CD4-positive, alpha-beta T cell (primary cell): ENCODE results near the gene CGREF1. TPM values are rescaled to one million over a fixed set of nuclear protein-coding genes. Genes with fewer than 3 reads are reported as not detected.

ENCODE experiments used
- ATAC-seq: fragments of 200-7000 bp; cut with Tn5 transposase; one replicate; pipeline ENCODE4 v1.10.0; 2022; ENCODE audit warnings: mild to moderate bottlenecking; ENCODE audit not compliant: poor library complexity
- CTCF ChIA-PET: fragments of 350-600 bp; sonication (Branson Sonifier 250); formaldehyde crosslinking; loops from one replicate; lab custom pipeline; 2021; ENCODE audit warnings: antibody characterized with exemption, inconsistent platforms; lab: Charles Lee
- POLR2A ChIA-PET: fragments of 350-600 bp; sonication (Branson Sonifier 250); formaldehyde crosslinking; loops from one replicate; lab custom pipeline; 2021; ENCODE audit warnings: antibody characterized with exemption, inconsistent platforms; lab: Charles Lee
- DNase-seq, 14 experiments: peaks; one replicate each; pipeline ENCODE4 v3.0.0-alpha.2; 2013 to 2020; ENCODE audit warnings: mixed read lengths in 2 of 14
- H3K27ac ChIP-seq, 2 donors: one replicate each; pipeline versions ENCODE4 v1.5.1 to v1.7.0; 2013; ENCODE audit warnings: low read length in 2 of 2, low read depth in 1 of 2, mild to moderate bottlenecking in 1 of 2
- H3K27me3 ChIP-seq, 2 experiments: 1 replicate in 1 of 2; 2 replicates in 1 of 2; pipeline versions ENCODE4 v1.6.1 to v1.7.0; 2013; ENCODE audit warnings: low read length in 2 of 2, control low read depth in 1 of 2, mild to moderate bottlenecking in 1 of 2, moderate library complexity in 1 of 2; ENCODE audit not compliant: insufficient read depth in 2 of 2, control insufficient read depth in 1 of 2
- H3K36me3 ChIP-seq: one replicate; pipeline ENCODE4 v1.6.1; 2013; ENCODE audit warnings: low read length, control low read depth; ENCODE audit not compliant: insufficient read depth
- H3K4me1 ChIP-seq: one replicate; pipeline ENCODE4 v1.6.1; 2013; ENCODE audit warnings: low read length, control low read depth; ENCODE audit not compliant: insufficient read depth
- H3K4me3 ChIP-seq: one replicate; pipeline ENCODE4 v1.5.1; 2013; ENCODE audit warnings: mild to moderate bottlenecking, low read length, moderate library complexity
- H3K9me3 ChIP-seq, 2 experiments: 1 replicate in 1 of 2; 2 replicates in 1 of 2; pipeline versions ENCODE4 v1.6.1 to v1.7.0; 2013; ENCODE audit warnings: low read length in 2 of 2, mild to moderate bottlenecking in 2 of 2, control low read depth in 1 of 2, moderate library complexity in 1 of 2; ENCODE audit not compliant: control insufficient read depth in 1 of 2, insufficient read depth in 1 of 2
- H3K27ac Mint-ChIP-seq: one replicate; pipeline ENCODE4 v1.8.0; 2020; ENCODE audit warnings: mixed read lengths
- H3K27me3 Mint-ChIP-seq: one replicate; pipeline ENCODE4 v1.8.0; 2021; ENCODE audit warnings: mixed read lengths
- H3K36me3 Mint-ChIP-seq: one replicate; pipeline ENCODE4 v1.8.0; 2021; ENCODE audit warnings: low read depth, mixed read lengths
- H3K4me1 Mint-ChIP-seq: one replicate; pipeline ENCODE4 v1.8.0; 2021; ENCODE audit warnings: low read depth, mixed read lengths
- H3K4me3 Mint-ChIP-seq: one replicate; pipeline ENCODE4 v1.8.0; 2020; ENCODE audit warnings: mild to moderate bottlenecking, mixed read lengths
- H3K9me3 Mint-ChIP-seq: one replicate; pipeline ENCODE4 v1.8.0; 2020; ENCODE audit warnings: mixed read lengths
- intact Hi-C, 2 experiments: fragments of 100-400 bp; cut with DNase I in 1 of 2; cut with micrococcal nuclease in 1 of 2; formaldehyde crosslinking; loops; one replicate each; pipeline versions ENCODE4 v1.15.1 to v1.9.0; 2023 to 2025; cut with DNase I, micrococcal nuclease
- total RNA-seq, 174 experiments: library from RNA in 2 of 174; stranded (reverse) in 2 of 174; gene quantifications; one replicate each; pipeline ENCODE4 v1.2.3 and lab custom pipeline; 2021 to 2026
- TF ChIP-seq, protein P1 (sequence below): fragments of 200-600 bp; IDR thresholded peaks from one replicate; pipeline ENCODE4 v1.8.0; 2022; ENCODE audit warnings: antibody characterized with exemption, mild to moderate bottlenecking

The CGREF1 gene
- total RNA-seq, 2 experiments from 2014 or later, result not detected

- Mint-ChIP-seq H3K4me1 (peaks cover 11% of the 10 kb centered on the region), H3K27ac (no peak overlapping the region), H3K27me3 (no peaks in the 10 kb centered on the region), H3K4me3 (no peak overlapping the region), H3K9me3 (no peaks in the 10 kb centered on the region), H3K36me3 (peaks cover 7% of the 10 kb centered on the region)
- Histone ChIP-seq H3K4me3 (no peak overlapping the region), H3K27ac (no peak overlapping the region), H3K4me1 (peaks cover 9% of the 10 kb centered on the region), H3K9me3 (no peaks in the 10 kb centered on the region), H3K27me3 (no peaks in the 10 kb centered on the region), H3K36me3 (peaks cover 2% of the 10 kb centered on the region)
- ChIA-PET POLR2A (no interaction called here), CTCF (interaction anchor here (0.8 to 1.8 kb wide), 3 partner anchors 92 to 204 kb away, joined by 3 to 9 read pairs (median 4); no protein-coding TSS in a partner anchor)
- intact Hi-C loops, result loop anchor here in 1 of 2 experiments (1.0 to 5.0 kb wide), 3 partner anchors 92 to 583 kb away; no protein-coding TSS in a partner anchor
- ATAC-seq (no peak), DNase-seq (no peak)
- TF ChIP-seq, protein P1, sequence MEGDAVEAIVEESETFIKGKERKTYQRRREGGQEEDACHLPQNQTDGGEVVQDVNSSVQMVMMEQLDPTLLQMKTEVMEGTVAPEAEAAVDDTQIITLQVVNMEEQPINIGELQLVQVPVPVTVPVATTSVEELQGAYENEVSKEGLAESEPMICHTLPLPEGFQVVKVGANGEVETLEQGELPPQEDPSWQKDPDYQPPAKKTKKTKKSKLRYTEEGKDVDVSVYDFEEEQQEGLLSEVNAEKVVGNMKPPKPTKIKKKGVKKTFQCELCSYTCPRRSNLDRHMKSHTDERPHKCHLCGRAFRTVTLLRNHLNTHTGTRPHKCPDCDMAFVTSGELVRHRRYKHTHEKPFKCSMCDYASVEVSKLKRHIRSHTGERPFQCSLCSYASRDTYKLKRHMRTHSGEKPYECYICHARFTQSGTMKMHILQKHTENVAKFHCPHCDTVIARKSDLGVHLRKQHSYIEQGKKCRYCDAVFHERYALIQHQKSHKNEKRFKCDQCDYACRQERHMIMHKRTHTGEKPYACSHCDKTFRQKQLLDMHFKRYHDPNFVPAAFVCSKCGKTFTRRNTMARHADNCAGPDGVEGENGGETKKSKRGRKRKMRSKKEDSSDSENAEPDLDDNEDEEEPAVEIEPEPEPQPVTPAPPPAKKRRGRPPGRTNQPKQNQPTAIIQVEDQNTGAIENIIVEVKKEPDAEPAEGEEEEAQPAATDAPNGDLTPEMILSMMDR, result no peak
Observed at GRCh38 chr2:27099334-27099955, 19.5 kb downstream of the CGREF1 start.

DNA sequence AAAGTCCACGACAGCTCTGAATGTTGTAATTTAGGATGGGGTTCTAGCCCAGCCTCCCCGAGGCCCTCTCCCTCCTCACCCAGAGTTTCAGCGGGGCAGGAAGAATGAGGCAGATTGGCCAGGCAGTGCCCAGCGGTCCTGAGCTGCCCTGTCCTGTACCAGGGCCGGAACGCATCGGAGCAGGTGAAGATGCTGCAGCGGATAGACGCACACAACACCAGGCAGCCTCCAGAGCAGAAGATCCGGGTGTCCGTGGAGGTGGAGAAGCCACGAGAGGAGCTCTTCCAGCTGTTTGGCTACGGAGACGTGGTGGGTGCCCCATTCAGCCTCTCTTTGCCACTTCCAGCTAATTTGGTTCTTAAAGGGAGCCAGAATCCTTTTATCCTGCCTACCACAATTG, 21.6 kb downstream of the CGREF1 start:
- H3K4me1 Mint-ChIP-seq, result peaks cover 11% of the 10 kb centered on the region
- ChIA-PET POLR2A (interaction anchor here (1.3 to 2.4 kb wide), 2 partner anchors 11 to 26 kb away, joined by 3 to 8 read pairs; partner anchors contain the start of genes KHK and OST4), CTCF (interaction anchor here (1.3 kb wide), 1 partner anchor 94 kb away, joined by 3 read pairs; no protein-coding TSS in a partner anchor)
- intact Hi-C loops, result loop anchor here in 1 of 2 experiments (5.0 kb wide), 1 partner anchor 585 kb away; no protein-coding TSS in a partner anchor
- Histone ChIP-seq H3K27me3 (no peaks in the 10 kb centered on the region), H3K27ac (no peak overlapping the region), H3K4me1 (peaks cover 9% of the 10 kb centered on the region), H3K4me3 (no peak overlapping the region), H3K9me3 (no peaks in the 10 kb centered on the region), H3K36me3 (peaks cover 2% of the 10 kb centered on the region)
- ATAC-seq (no peak), DNase-seq (no peak)
- H3K36me3 Mint-ChIP-seq, result peaks cover 7% of the 10 kb centered on the region
- no peak overlapping the region for H3K27ac Mint-ChIP-seq
- no peaks in the 10 kb centered on the region for H3K27me3 Mint-ChIP-seq
- no peaks in the 10 kb centered on the region for H3K9me3 Mint-ChIP-seq
- H3K4me3 Mint-ChIP-seq, result no peak overlapping the region
- TF ChIP-seq, protein P1, result no peak

- no peak for ATAC-seq
- no peak overlapping the region for H3K4me3 ChIP-seq
- TF ChIP-seq, protein P1, result no peak
- ChIA-PET CTCF (interaction anchor here (1.3 to 1.6 kb wide), 3 partner anchors 10 to 183 kb away, joined by 3 to 7 read pairs (median 4); partner anchors contain the start of gene KHK), POLR2A (interaction anchor here (1.3 to 2.4 kb wide), 2 partner anchors 10 to 25 kb away, joined by 3 to 8 read pairs; partner anchors contain the start of genes KHK and OST4)
- DNase-seq, result no peak
- peaks cover 9% of the 10 kb centered on the region for H3K4me1 ChIP-seq
- Mint-ChIP-seq H3K27ac (no peak overlapping the region), H3K27me3 (no peaks in the 10 kb centered on the region), H3K4me3 (no peak overlapping the region), H3K9me3 (no peaks in the 10 kb centered on the region), H3K36me3 (peaks cover 7% of the 10 kb centered on the region), H3K4me1 (peaks cover 11% of the 10 kb centered on the region)
- peaks cover 2% of the 10 kb centered on the region for H3K36me3 ChIP-seq
- H3K9me3 ChIP-seq, result no peaks in the 10 kb centered on the region
- intact Hi-C loops, result loop anchor here in 1 of 2 experiments (5.0 kb wide), 1 partner anchor 585 kb away; no protein-coding TSS in a partner anchor
- H3K27me3 ChIP-seq, result no peaks in the 10 kb centered on the region
- H3K27ac ChIP-seq, result no peak overlapping the region
Observed at GRCh38 chr2:27096748-27097297, 22.1 kb downstream of the CGREF1 start.
